Testis (tissue), 3 donors: ENCODE results near the gene HRH1. TPM values are rescaled to one million over a fixed set of nuclear protein-coding genes. Genes with fewer than 3 reads are reported as not detected.

Experiments
- DNase-seq: peaks from one replicate; pipeline ENCODE4 v3.0.0-alpha.2; 2019
- H3K27ac ChIP-seq, 2 donors: fragments of 200-600 bp; sonication (generic); one replicate each; pipeline ENCODE4 v1.5.1; 2019
- H3K27me3 ChIP-seq: fragments of 200-600 bp; sonication (generic); one replicate; pipeline ENCODE4 v1.5.1; 2019
- H3K36me3 ChIP-seq: fragments of 200-600 bp; sonication (generic); one replicate; pipeline ENCODE4 v1.5.1; 2017; ENCODE audit warnings: low read depth; ENCODE audit errors: missing control alignments
- H3K4me1 ChIP-seq: fragments of 200-600 bp; sonication (generic); one replicate; pipeline ENCODE4 v1.5.1; 2019
- H3K4me3 ChIP-seq, 2 donors: fragments of 200-600 bp; sonication (generic); one replicate each; pipeline ENCODE4 v1.5.1; 2017 to 2019
- H3K9me3 ChIP-seq: fragments of 200-600 bp; sonication (generic); one replicate; pipeline ENCODE4 v1.5.1; 2017
- POLR2A ChIP-seq: fragments of 450-650 bp; IDR thresholded peaks from one replicate; pipeline ENCODE4 v1.6.1; 2017; ENCODE audit warnings: antibody characterized with exemption, mild to moderate bottlenecking, moderate library complexity
- WGBS, 2 donors: methylation state at CpG; one replicate each; pipeline ENCODE4 v1.1.5; 2018; 5-methylcytosine and 5-hydroxymethylcytosine counted together
- intact Hi-C: fragments of 100-400 bp; cut with DNase I; formaldehyde crosslinking; loops from one replicate; pipeline ENCODE4 v1.15.1; 2023; ENCODE audit warnings: low total_unique reads
- polyA plus RNA-seq: library from polyadenylated mRNA; stranded (reverse); fragments of 350-450 nt; fragmentation: Illumina TruSeq; extraction: RNeasy Lipid Tissue Mini Kit (QIAGEN cat#74804); gene quantifications from one replicate; pipeline ENCODE4 v1.2.3, GENCODE V29; 2014; ENCODE audit warnings: low read depth, low replicate concordance; ENCODE audit not compliant: insufficient read depth
- total RNA-seq, 2 donors: library from RNA; depleted of rRNA; stranded (reverse); fragments of >200 nt; gene quantifications; one replicate each; pipeline ENCODE4 v1.2.3, GENCODE V29; 2016
- TF ChIP-seq, protein P1 (sequence below), 3 experiments: fragments of 450-650 bp in 2 of 3; fragments of 200-600 bp in 1 of 3; sonication (generic) in 1 of 3; IDR thresholded peaks; one replicate each; pipeline ENCODE4 v1.5.1; 2016 to 2019; ENCODE audit warnings: antibody characterized with exemption in 3 of 3, mild to moderate bottlenecking in 2 of 3, moderate library complexity in 1 of 3

The HRH1 gene
- total and polyA plus RNA-seq, 3 donors from 2014 or later, result 1.6 to 3.2 (median 2.5) TPM

DNA sequence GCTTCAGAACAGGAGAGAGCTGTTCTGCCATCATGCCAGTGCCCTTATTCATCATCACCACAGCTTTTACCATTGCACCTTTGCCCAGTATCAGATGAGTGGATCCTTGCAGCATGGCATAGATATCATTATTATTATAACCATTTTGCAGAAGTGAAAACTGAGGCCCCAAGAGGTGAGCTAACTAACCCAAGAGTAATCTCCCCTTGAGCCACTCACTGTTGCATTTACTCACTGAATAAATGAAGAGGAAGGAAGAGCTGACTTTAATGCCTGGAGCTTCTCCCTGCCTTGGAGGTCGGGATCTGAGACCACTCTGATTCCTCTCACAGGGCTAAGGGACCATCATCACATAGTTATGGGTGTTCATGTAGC lies 32.0 kb downstream of the HRH1 start:
- Histone ChIP-seq H3K27ac (no peak overlapping the region), H3K4me3 (no peak overlapping the region), H3K27me3 (no peaks in the 10 kb centered on the region), H3K9me3 (no peaks in the 10 kb centered on the region), H3K36me3 (no peaks in the 10 kb centered on the region), H3K4me1 (peaks cover 19% of the 10 kb centered on the region)
- DNase-seq, result no peak
- WGBS, 2 donors, result 63 to 67% methylated on average over 1 of the region's 1 CpG
- intact Hi-C loops, result no loop called here
- TF ChIP-seq, protein P1, sequence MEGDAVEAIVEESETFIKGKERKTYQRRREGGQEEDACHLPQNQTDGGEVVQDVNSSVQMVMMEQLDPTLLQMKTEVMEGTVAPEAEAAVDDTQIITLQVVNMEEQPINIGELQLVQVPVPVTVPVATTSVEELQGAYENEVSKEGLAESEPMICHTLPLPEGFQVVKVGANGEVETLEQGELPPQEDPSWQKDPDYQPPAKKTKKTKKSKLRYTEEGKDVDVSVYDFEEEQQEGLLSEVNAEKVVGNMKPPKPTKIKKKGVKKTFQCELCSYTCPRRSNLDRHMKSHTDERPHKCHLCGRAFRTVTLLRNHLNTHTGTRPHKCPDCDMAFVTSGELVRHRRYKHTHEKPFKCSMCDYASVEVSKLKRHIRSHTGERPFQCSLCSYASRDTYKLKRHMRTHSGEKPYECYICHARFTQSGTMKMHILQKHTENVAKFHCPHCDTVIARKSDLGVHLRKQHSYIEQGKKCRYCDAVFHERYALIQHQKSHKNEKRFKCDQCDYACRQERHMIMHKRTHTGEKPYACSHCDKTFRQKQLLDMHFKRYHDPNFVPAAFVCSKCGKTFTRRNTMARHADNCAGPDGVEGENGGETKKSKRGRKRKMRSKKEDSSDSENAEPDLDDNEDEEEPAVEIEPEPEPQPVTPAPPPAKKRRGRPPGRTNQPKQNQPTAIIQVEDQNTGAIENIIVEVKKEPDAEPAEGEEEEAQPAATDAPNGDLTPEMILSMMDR (IDR thresholded peaks at IDR 0.05), result no peak
- no peak for TF ChIP-seq POLR2A

DNA sequence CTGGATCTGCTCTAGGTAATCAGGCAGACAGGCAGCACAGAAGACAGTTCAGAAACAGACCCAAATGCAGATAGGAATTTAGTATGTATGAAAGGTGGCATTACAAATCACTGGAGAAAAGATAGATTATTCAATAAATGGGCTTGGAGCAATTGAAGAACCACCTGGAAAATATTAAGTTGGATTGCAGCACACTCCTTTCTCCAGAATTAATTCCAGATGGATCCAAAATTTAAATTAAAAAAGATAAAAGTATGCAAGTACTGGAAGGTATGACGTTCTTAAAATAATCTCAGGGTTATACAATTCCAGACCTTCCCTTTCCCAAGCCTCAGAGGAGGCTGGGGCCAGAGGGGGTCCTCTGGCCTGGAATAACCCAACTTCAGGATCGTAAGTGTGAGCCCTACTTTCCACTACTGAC lies 32.5 kb downstream of the HRH1 start:
- H3K36me3 ChIP-seq, result no peaks in the 10 kb centered on the region
- H3K27me3 ChIP-seq, result no peaks in the 10 kb centered on the region
- no peak for DNase-seq
- H3K27ac ChIP-seq, result no peak overlapping the region
- intact Hi-C loops, result no loop called here
- H3K9me3 ChIP-seq, result no peaks in the 10 kb centered on the region
- peaks cover 19% of the 10 kb centered on the region for H3K4me1 ChIP-seq
- no peak overlapping the region for H3K4me3 ChIP-seq
- TF ChIP-seq POLR2A, result no peak
- TF ChIP-seq, protein P1 (IDR thresholded peaks at IDR 0.05), result no peak
- 28 to 47% methylated on average over 2 of the region's 2 CpGs for WGBS, 2 donors

DNA sequence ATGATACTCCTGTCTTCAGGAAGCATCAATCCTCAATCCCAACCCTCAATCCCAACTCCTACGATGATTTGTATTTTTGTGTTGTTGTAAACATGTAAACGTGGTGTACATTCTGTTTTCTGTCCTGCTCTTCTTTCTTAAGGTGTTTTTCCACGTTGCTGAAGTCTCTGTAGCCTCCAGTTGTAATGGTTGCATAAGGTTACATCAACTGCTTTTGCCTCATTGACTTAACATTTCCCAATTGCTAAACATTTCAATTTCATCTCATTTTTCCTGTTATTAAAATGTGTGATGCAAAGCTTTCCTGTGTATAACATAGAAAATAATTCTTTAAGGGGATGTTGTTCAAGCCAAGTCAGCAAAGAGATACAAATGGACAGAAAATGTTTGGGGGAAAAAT lies 33.4 kb downstream of the HRH1 start:
- peaks cover 19% of the 10 kb centered on the region for H3K4me1 ChIP-seq
- no peak for TF ChIP-seq POLR2A
- TF ChIP-seq, protein P1 (IDR thresholded peaks at IDR 0.05), result no peak
- 74 to 80% methylated on average over 3 of the region's 3 CpGs for WGBS, 2 donors
- intact Hi-C loops, result no loop called here
- no peak overlapping the region for H3K27ac ChIP-seq
- H3K9me3 ChIP-seq, result no peaks in the 10 kb centered on the region
- no peak for DNase-seq
- H3K36me3 ChIP-seq, result no peaks in the 10 kb centered on the region
- no peak overlapping the region for H3K4me3 ChIP-seq
- H3K27me3 ChIP-seq, result no peaks in the 10 kb centered on the region

DNA sequence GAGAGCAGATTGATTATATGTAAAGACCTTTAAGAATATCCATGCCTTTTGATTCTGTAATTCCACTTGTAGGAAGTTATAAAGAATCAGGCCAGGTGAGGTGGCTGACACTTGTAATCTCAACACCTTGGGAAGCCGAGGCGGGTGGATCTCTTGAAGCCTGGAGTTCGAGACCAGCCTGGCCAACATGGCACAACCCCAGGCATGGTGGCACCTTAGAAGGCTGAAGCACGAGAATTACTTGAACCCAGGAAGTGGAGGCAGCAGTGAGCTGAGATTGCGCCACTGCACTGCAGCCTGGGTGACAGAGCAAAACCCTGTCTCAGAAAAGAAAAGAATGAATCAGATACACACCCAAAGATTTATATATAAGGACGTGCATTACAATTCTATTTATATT lies 33.9 kb downstream of the HRH1 start:
- no peak overlapping the region for H3K27ac ChIP-seq
- DNase-seq, result no peak
- H3K4me3 ChIP-seq, result no peak overlapping the region
- H3K4me1 ChIP-seq, result peaks cover 19% of the 10 kb centered on the region
- H3K9me3 ChIP-seq, result no peaks in the 10 kb centered on the region
- H3K27me3 ChIP-seq, result no peaks in the 10 kb centered on the region
- intact Hi-C loops, result no loop called here
- WGBS, 2 donors, result 85 to 94% methylated on average over 6 of the region's 6 CpGs
- H3K36me3 ChIP-seq, result no peaks in the 10 kb centered on the region
- no peak for TF ChIP-seq POLR2A
- TF ChIP-seq, protein P1 (IDR thresholded peaks at IDR 0.05), result no peak

DNA sequence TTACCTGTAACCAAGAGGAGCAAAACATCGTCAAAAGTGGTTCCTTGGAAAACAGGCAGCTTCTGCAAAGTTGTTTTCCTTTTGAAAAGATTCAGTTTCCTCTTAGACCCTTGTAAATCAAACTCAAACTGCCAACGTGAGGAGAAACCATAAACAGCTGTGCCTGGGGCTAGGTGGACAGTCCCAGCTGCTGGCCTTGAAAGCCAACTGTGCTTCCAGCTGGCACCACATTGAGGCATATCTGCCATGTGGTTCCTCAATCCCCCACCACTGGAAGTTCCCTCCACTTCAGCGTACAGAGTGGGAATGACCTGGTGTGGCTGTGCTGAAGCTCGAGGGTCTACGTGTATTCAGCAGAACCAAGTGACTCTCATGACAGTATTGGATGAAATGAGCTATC lies 40.9 kb downstream of the HRH1 start:
- no peak overlapping the region for H3K27ac ChIP-seq
- no peaks in the 10 kb centered on the region for H3K4me1 ChIP-seq
- intact Hi-C loops, result no loop called here
- TF ChIP-seq POLR2A, result no peak
- TF ChIP-seq, protein P1 (IDR thresholded peaks at IDR 0.05), result no peak
- H3K9me3 ChIP-seq, result no peaks in the 10 kb centered on the region
- no peak for DNase-seq
- no peaks in the 10 kb centered on the region for H3K36me3 ChIP-seq
- no peaks in the 10 kb centered on the region for H3K27me3 ChIP-seq
- WGBS, 2 donors, result 22 to 33% methylated on average over 4 to 5 of the region's 5 CpGs
- H3K4me3 ChIP-seq, result no peak overlapping the region
